ENCODE data around the gene CRTAC1.

The CRTAC1 gene

GRCh38 chr10:97969538-97970079 is 60.8 kb downstream of the CRTAC1 start:
- no peak for TF ChIP-seq ZNF8 (CRISPR knock-in tag; IDR thresholded peaks at IDR 0.05)
- no peak for TF ChIP-seq ISL1 (CRISPR knock-in tag; IDR thresholded peaks at IDR 0.05)
- no peak for TF ChIP-seq ZNF70 (CRISPR knock-in tag; IDR thresholded peaks at IDR 0.05)
- no peak for TF ChIP-seq CSDC2 (CRISPR knock-in tag; IDR thresholded peaks at IDR 0.05)
- no peak for ATAC-seq

GRCh38 chr10:97964748-97965147 is 65.7 kb downstream of the CRTAC1 start:
- no peak for TF ChIP-seq ARNTL (CRISPR knock-in tag; IDR thresholded peaks at IDR 0.05; ENCODE audit: borderline replicate concordance, low read depth)
- no peak for TF ChIP-seq CSDC2 (CRISPR knock-in tag; IDR thresholded peaks at IDR 0.05)
- TF ChIP-seq, protein P1, sequence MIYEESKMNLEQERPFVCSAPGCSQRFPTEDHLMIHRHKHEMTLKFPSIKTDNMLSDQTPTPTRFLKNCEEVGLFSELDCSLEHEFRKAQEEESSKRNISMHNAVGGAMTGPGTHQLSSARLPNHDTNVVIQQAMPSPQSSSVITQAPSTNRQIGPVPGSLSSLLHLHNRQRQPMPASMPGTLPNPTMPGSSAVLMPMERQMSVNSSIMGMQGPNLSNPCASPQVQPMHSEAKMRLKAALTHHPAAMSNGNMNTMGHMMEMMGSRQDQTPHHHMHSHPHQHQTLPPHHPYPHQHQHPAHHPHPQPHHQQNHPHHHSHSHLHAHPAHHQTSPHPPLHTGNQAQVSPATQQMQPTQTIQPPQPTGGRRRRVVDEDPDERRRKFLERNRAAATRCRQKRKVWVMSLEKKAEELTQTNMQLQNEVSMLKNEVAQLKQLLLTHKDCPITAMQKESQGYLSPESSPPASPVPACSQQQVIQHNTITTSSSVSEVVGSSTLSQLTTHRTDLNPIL (CRISPR knock-in tag; IDR thresholded peaks at IDR 0.05; ENCODE audit: low read depth): no peak
- TF ChIP-seq ZFP3 (CRISPR knock-in tag; IDR thresholded peaks at IDR 0.05): no peak
- TF ChIP-seq ZC3H10 (CRISPR knock-in tag; IDR thresholded peaks at IDR 0.05): no peak
- TF ChIP-seq, protein P2, sequence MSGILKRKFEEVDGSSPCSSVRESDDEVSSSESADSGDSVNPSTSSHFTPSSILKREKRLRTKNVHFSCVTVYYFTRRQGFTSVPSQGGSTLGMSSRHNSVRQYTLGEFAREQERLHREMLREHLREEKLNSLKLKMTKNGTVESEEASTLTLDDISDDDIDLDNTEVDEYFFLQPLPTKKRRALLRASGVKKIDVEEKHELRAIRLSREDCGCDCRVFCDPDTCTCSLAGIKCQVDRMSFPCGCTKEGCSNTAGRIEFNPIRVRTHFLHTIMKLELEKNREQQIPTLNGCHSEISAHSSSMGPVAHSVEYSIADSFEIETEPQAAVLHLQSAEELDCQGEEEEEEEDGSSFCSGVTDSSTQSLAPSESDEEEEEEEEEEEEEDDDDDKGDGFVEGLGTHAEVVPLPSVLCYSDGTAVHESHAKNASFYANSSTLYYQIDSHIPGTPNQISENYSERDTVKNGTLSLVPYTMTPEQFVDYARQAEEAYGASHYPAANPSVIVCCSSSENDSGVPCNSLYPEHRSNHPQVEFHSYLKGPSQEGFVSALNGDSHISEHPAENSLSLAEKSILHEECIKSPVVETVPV (CRISPR knock-in tag; IDR thresholded peaks at IDR 0.05): no peak
- no peak for TF ChIP-seq ZNF565 (CRISPR knock-in tag; conservative IDR thresholded peaks at IDR 0.05; ENCODE audit: low read depth)
- TF ChIP-seq TCF4 (CRISPR knock-in tag; IDR thresholded peaks at IDR 0.05; ENCODE audit: borderline replicate concordance): no peak
- TF ChIP-seq BACH2 (CRISPR knock-in tag; IDR thresholded peaks at IDR 0.05; ENCODE audit: borderline replicate concordance): no peak
- TF ChIP-seq ISL1 (CRISPR knock-in tag; IDR thresholded peaks at IDR 0.05): no peak
- TF ChIP-seq POU6F1 (CRISPR knock-in tag; IDR thresholded peaks at IDR 0.05; ENCODE audit: borderline replicate concordance, low read depth): no peak
- no peak for TF ChIP-seq ESRRG (CRISPR knock-in tag; IDR thresholded peaks at IDR 0.05)
- TF ChIP-seq RARB (CRISPR knock-in tag; IDR thresholded peaks at IDR 0.05): no peak
- TF ChIP-seq GLIS3 (CRISPR knock-in tag; IDR thresholded peaks at IDR 0.05): no peak
- TF ChIP-seq, protein P3, sequence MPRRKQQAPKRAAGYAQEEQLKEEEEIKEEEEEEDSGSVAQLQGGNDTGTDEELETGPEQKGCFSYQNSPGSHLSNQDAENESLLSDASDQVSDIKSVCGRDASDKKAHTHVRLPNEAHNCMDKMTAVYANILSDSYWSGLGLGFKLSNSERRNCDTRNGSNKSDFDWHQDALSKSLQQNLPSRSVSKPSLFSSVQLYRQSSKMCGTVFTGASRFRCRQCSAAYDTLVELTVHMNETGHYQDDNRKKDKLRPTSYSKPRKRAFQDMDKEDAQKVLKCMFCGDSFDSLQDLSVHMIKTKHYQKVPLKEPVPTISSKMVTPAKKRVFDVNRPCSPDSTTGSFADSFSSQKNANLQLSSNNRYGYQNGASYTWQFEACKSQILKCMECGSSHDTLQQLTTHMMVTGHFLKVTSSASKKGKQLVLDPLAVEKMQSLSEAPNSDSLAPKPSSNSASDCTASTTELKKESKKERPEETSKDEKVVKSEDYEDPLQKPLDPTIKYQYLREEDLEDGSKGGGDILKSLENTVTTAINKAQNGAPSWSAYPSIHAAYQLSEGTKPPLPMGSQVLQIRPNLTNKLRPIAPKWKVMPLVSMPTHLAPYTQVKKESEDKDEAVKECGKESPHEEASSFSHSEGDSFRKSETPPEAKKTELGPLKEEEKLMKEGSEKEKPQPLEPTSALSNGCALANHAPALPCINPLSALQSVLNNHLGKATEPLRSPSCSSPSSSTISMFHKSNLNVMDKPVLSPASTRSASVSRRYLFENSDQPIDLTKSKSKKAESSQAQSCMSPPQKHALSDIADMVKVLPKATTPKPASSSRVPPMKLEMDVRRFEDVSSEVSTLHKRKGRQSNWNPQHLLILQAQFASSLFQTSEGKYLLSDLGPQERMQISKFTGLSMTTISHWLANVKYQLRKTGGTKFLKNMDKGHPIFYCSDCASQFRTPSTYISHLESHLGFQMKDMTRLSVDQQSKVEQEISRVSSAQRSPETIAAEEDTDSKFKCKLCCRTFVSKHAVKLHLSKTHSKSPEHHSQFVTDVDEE (CRISPR knock-in tag; IDR thresholded peaks at IDR 0.05): no peak
- no peak for ATAC-seq

- ATAC-seq: no peak
These were observed 68.5 kb downstream of the CRTAC1 start for GRCh38 chr10:97961945-97962344.

More at GRCh38 chr10:97961945-97962344, 68.5 kb downstream of the CRTAC1 start:
- no peak for TF ChIP-seq ESRRG (CRISPR knock-in tag; IDR thresholded peaks at IDR 0.05)
- no peak for TF ChIP-seq OSR1 (CRISPR knock-in tag; IDR thresholded peaks at IDR 0.05)
- TF ChIP-seq, protein P1 (CRISPR knock-in tag; IDR thresholded peaks at IDR 0.05; ENCODE audit: low read depth): no peak
- TF ChIP-seq ISL1 (CRISPR knock-in tag; IDR thresholded peaks at IDR 0.05): no peak
- TF ChIP-seq, protein P4, sequence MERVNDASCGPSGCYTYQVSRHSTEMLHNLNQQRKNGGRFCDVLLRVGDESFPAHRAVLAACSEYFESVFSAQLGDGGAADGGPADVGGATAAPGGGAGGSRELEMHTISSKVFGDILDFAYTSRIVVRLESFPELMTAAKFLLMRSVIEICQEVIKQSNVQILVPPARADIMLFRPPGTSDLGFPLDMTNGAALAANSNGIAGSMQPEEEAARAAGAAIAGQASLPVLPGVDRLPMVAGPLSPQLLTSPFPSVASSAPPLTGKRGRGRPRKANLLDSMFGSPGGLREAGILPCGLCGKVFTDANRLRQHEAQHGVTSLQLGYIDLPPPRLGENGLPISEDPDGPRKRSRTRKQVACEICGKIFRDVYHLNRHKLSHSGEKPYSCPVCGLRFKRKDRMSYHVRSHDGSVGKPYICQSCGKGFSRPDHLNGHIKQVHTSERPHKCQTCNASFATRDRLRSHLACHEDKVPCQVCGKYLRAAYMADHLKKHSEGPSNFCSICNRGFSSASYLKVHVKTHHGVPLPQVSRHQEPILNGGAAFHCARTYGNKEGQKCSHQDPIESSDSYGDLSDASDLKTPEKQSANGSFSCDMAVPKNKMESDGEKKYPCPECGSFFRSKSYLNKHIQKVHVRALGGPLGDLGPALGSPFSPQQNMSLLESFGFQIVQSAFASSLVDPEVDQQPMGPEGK (CRISPR knock-in tag; IDR thresholded peaks at IDR 0.05; ENCODE audit: borderline replicate concordance): no peak
- no peak for TF ChIP-seq ZNF8 (CRISPR knock-in tag; IDR thresholded peaks at IDR 0.05)
- TF ChIP-seq ZC3H10 (CRISPR knock-in tag; IDR thresholded peaks at IDR 0.05): no peak
- no peak for TF ChIP-seq ZNF565 (CRISPR knock-in tag; conservative IDR thresholded peaks at IDR 0.05; ENCODE audit: low read depth)
- no peak for TF ChIP-seq RARB (CRISPR knock-in tag; IDR thresholded peaks at IDR 0.05)
- TF ChIP-seq ZNF70 (CRISPR knock-in tag; IDR thresholded peaks at IDR 0.05): no peak
- no peak for TF ChIP-seq POU6F1 (CRISPR knock-in tag; IDR thresholded peaks at IDR 0.05; ENCODE audit: borderline replicate concordance, low read depth)
- TF ChIP-seq GLIS3 (CRISPR knock-in tag; IDR thresholded peaks at IDR 0.05): no peak
- no peak for TF ChIP-seq TOX (CRISPR knock-in tag; IDR thresholded peaks at IDR 0.05; ENCODE audit: borderline replicate concordance)
- TF ChIP-seq PPARA (CRISPR knock-in tag; IDR thresholded peaks at IDR 0.05; ENCODE audit: borderline replicate concordance): no peak
- no peak for TF ChIP-seq ARNTL (CRISPR knock-in tag; IDR thresholded peaks at IDR 0.05; ENCODE audit: borderline replicate concordance, low read depth)
- TF ChIP-seq, protein P3 (CRISPR knock-in tag; IDR thresholded peaks at IDR 0.05): no peak

Measured in SK-N-SH treated with all-trans-retinoic acid at 6 μM for 48 hours (cell line).